GM18508 (cell line): Measurements from ENCODE around the gene RANBP17.

Experiments used
- ATAC-seq: cut with Tn5 transposase; IDR thresholded peaks from one replicate; pipeline ENCODE4 v1.9.1; 2021; ENCODE audit warnings: moderate number of reproducible peaks; ENCODE audit not compliant: insufficient read depth, unreplicated experiment

Gene RANBP17

DNA sequence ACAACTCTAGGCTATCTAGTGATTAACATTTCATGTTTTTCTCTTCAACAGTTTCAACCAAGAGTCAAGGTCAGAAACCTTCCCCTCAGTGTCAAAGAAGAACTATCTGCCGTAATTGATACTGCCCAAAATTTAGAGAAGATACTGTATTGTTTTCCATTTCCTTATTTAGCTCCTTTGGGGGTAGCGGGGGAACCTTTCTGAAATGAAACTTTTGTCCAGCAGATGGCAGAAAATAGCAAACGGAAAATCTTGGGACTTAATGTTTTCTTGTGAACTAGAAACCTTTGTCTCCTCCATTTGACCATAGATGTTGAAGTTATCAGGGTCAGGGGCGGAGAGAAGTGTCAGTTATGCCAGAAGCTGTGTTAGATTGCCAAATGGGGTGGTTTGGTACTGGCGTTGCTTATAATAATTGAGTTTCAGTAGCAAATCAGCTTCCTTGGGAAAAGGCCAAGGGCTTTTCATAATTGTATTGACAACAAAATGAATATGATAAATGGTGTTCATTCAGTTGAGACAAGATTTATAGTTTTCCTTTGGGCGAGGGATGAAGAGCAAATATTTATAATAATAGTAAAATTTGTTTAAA is 345.5 kb downstream of the RANBP17 start:
- ATAC-seq: no peak

DNA sequence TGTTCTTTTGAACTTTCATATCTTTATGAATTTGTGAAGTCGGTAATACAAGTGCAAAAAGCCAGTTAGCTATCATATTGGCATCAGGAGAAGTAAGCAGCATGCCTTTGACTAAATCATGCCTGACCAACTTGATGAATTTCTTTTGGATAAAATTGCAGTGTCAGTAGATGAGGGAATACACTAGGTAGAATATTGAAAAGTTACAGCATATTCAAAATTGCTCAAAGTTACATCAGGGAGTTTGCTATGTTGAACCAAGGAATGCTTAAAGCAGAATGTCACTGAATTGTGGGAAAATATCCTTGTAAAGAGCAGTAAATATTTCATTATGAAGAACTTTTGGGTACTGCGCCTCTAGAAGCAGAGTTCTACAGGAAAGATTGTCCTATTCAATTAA is 360.1 kb downstream of the RANBP17 start:
- no peak for ATAC-seq

DNA sequence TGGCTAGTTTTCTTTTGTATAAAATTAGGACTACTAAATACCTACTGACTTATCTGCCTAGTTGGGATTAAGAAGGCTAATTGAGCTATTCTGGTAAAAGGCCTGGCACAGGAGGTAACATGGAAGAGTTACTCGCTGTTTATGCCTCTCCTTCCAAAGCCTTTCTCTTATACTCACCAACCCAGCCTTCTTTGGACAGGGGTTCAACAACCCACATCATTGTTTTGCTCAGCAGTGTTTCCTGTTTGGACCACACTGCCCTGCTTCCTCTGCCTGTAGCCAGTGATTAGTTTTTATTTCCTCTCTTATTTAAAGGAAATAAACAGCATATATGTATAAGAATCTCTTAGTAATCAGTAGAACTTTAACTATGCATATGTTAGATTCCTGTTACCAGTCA is 362.1 kb downstream of the RANBP17 start:
- ATAC-seq: no peak

DNA sequence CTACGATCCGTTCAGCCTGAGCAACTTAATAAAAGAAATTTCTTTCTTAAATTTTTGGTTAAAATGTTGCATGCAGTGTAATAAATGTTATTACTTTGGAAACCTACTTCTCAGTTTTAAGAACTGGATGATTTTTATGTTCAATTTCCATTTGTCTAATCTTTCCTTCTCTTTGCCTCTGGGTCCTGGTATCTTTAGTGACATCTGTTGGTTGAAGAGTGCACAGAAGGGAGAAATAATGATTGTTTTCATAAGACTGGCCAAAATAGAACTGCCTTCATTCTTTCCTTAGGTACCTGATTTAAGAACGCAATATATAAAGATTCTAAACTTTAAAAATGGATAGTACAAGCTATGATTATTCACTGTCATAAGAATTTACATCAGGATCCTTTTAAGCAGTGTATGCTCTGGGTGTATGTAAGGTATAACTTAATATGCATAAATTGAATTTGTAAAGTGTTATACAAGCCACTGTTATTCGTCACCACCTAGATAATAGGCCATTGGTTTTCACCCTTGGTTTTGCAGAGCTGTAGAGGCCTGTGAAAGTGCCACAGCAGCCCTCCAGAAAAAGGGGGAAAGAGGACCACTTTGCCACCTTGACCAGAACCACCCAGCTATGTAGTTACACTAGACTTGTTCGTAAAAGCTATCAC is 364.4 kb downstream of the RANBP17 start:
- ATAC-seq: no peak

DNA sequence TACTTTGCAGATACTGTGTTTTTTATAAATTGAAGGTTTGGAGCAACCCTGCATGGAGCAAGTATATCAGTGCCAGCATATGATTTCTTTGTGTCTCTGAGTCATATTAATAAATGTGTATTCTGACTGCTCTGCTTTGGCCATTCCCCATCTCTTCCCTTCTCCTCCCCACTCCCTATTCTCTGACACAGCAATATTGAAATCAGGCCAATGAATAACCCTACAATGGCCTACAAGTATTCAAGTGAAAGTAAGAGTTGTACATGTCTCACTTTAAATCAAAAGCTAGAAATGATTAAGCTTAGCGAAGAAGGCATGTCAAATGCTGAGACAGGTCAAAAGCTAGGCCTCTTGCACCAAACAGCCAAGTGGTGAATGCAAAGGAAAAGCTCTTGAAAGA is 365.0 kb downstream of the RANBP17 start:
- no peak for ATAC-seq

DNA sequence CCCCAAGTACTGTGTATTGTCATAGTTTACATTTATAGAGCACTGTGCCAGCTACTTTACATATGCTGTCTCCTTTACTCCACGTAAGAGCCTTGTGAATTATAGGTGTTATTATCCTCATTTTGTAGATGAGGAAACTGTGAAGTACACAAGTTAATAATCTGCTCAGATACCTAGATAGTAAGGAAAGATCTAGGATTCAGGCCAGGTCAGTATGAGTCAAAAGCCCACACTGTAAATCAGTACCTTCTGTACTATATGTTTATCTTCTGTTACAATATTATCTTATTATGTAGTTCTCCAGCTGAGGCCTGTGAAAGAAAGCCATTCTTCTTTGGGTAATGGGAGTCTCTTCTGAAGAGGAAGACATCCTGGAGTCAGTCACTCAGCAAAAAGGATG is 374.8 kb downstream of the RANBP17 start:
- no peak for ATAC-seq

DNA sequence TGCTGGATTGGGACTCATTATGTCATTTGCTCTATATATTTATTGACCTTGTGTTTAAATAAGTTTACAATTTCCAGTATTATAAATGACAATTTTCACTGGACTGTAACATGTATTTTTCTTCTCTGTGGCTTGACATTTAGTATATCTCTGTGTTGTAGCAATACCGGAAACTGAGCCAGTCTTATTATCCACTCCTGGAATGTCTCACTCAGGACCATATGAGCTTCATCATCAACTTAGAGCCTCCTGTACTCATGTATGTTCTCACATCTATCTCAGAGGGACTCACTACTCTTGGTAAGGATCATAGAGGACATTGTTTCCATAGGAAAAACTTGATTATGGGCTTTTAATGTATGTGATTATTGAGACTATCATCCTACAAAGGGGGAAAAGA is 380.7 kb downstream of the RANBP17 start:
- ATAC-seq: no peak

DNA sequence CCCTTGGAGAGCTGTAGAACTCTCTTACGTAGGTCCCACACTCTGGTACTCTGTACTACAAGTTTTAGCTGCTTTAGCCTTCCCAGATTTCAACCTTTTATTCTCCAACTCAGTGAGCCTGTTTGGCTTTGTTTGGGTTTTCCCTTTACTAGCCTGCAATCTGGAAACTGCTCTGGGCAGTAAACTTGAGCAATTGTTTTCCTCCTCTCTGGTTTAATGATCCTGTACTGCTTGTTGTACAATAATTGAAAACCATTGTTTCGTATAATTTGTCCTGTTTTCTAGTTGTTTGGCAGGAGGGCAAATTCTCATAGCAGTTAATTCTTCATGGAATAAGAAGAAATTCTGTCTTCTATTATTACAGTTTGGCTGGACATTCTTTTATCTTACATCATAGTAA is 384.4 kb downstream of the RANBP17 start:
- no peak for ATAC-seq

DNA sequence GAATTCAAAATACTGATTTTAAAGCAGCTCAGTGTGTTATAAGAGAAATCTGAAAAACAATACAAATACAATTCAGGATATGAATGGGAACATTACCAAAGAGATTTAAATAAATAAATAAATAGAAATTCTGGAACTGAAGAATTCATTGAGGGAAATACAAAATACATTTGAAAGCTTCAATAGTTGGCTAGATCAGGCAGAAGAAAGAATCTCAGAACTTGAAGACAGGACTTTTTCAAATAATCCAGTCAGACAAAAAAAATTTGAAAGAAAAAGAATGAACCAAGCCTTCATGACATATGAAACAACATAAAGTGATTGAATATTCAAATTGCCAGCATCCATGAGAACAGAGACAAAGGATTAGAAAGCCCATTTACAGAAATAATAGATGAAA is 387.6 kb downstream of the RANBP17 start:
- ATAC-seq: no peak

DNA sequence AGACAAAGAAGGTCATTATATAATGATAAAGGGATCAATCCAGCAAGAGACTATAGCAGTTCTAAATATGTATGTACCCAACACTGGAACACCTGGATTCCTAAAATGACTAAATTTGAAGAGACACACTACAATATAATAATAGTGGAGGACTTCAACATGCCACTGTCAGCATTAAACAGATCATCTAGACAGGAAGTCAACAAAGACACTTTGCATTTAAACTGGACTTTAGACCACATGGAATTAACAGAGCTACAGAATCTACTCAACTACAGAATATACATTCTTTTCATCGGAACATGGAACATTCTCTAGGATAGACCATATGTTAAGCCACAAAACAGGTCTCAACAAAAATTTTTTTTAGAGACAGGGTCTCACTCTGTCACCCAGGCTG is 388.9 kb downstream of the RANBP17 start:
- no peak for ATAC-seq

DNA sequence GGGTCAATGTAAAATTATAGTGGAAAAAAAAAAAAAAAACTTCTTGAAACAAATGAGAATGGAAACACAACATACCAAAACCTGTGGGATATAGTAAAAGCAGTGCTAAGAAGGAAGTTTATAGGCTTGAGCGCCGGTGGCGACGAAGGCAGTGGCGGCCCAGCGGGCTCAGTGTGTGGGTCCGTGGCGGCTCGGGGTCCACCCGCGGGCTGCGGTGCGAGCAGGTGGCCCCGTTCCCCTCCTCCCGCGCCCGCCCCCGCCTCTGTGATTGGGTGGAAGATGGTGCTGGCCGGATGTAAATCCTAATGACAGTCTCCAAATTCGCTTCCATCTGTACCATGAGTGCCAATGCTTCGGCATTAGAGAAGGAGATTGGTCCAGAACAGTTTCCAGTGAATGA is 389.7 kb downstream of the RANBP17 start:
- no peak for ATAC-seq

DNA sequence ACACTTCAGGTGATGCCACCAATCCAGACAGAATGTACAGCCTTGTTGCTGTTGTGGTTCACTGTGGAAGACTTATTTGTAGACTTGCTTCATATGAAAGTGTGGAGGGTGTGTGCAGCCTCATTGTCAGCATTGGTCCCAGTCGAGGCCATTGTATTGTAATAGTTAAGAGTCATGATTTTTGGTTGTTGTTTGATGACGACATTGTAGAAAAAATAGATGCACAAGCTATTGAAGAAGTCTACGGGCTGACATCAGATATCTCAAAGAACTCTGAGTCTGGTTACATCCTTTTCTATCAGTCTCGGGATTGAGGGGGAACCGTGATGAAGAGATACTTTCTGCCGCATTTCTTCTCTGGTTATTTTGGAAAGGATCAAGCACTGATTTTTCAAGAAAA is 390.9 kb downstream of the RANBP17 start:
- no peak for ATAC-seq

DNA sequence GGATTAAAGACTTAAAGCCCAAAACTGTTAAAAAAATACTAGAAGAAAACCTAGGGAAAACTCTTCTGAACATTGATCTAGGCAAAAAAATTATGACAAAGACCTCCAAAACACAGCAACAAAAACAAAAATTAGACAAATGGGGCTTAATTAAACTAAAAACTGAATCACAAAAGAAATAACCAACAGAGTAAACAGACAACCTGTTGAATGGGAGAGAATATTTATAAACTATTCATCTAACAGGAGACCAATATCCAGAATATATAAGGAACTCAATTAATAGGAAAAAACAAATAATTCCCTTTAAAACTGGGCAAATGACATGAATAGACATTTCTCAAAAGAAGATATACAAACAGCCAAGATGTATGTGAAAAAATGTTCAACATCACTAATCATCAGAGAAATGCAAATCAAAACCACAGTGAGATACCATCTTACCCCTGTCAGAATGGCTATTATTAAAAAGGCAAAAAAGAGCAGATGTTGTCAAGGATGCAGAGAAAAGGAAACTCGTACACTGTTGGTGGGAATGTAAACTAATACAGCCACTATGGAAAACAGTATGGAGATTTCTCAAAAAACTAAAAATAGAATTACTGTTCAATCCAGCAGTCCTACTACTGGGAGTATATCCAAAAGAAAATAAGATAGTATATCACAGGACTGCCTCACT is 397.1 kb downstream of the RANBP17 start:
- ATAC-seq: no peak

DNA sequence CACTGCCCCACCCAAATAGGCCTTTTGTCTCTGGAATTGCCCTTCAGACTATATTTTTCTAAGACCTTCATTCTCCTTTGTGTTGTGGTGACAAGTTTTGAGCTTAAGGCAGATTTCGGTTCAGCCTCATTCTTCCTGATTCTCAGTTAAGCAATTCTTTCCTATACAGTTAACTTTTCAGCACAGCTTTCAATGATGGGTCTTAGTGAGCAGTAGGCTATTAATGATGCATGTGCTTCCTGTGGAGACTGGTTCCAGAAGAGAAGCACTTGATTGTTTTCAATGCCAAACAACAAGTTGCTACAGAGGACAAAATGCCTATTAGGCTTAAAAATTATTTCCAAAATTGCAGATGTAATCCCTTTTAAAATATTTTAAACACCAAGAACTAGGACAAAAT is 399.5 kb downstream of the RANBP17 start:
- ATAC-seq: no peak

DNA sequence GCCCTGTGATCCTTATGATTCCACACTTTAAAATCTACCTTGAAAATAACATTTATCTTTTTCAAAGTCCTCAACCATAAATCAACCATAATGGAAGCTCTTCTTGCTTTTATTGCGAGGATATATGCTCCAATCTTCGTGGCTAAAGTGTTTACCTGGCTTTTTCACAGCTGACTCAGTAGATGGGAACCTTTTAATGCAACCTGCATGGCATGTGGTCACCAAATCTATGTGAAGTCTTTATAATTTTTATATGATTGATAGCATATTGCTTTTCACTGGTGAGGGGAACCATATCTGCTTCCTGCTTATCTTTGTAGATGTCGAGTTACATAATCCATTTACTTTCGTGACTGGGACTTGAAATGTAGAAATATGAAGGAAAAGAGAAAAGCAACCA is 400.1 kb downstream of the RANBP17 start:
- no peak for ATAC-seq

DNA sequence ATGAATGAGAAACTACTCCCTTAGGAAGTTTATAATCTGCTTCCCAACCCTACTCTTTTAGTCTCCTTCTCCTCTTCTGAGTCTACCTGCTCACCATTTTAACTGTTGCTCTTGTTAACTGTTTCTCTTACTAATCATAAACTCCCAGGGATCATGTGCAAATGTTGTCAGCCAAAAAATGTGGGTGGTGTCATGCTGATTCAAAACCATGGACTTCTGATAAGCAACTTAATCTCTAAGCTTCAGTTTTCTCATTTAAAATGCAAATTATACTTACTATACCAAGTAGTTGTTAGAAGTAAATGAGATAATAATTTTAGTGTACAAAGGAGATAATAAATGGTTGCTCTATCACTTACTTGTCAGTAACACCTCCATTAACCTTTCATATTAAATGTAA is 401.4 kb downstream of the RANBP17 start:
- ATAC-seq: no peak

DNA sequence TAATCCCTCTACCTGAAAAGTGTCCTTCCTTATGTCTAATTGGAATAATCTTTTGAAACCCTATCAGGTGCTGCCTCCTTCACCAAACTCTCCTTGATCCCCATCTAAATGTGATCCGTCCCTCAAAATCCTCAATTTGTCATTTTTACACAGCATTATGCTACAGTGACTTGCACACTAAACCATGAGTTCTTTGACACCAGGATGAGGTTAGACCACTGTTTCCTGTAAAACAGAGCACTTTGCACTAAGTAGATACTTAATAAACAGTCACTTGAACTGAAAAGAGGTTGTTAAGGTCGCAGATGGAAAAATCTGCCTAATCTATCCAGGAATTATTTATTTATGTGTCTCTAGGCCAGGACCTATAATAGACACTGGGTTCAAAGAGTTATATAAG is 403.0 kb downstream of the RANBP17 start:
- no peak for ATAC-seq

DNA sequence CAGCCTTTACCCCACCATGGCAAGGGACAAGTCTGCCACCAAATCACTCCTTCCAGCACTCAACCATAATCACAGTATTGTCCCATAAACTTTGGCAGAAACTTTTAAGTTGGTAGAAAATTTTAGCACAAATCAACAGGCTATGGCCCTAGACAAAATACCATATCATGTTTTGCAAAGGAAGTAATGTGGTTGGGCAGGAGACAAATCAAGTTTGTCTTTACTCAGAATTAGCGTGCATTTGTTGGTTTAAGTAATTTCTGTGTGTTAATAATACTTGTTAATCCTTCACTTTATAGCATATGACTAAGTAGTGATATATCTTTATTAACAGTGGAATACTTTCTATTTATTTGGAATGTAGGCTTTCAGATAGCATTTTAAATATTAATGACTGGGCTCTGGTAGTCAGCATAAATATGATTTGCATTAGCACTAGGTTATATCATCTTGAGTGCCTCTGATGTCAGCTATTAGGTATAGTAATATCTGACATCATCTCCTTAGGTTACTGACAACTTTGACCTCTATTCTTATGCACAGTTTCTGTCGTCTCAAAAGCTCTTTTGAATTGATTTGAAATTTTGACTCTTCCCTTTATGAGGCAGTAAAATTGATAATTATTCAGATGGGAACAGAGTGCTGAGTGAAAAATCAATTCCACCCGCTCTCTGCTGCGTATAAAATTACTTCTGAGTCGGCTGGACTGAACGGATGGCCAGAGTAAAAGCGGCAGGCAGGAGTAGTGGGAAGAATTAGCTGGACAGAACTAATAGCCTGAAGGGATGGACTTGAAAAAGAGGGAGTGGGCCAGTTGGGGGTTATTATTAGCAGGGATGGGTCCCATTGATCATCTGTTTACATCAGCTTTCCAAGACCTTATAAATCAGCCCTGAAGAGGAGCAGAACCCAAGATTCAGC is 407.1 kb downstream of the RANBP17 start:
- ATAC-seq: no peak

DNA sequence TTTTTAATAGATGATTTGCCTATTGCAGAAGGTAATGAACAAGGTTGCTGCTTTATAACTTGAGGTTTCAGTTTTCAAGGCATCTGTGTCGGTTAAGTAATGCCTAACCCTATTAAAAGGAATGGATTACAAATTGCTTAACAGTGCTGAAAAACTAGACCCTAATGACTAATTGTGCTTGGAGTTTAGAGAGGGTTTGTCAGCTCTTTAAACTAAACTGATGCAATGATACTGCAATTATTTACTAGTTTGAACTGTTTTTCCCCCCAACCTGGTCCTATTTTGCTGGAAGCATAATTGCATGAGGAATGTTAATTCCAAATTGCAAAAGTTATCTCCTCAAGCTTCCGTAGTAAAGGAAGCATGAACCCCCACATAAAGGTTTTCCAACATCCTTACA is 407.9 kb downstream of the RANBP17 start:
- no peak for ATAC-seq

DNA sequence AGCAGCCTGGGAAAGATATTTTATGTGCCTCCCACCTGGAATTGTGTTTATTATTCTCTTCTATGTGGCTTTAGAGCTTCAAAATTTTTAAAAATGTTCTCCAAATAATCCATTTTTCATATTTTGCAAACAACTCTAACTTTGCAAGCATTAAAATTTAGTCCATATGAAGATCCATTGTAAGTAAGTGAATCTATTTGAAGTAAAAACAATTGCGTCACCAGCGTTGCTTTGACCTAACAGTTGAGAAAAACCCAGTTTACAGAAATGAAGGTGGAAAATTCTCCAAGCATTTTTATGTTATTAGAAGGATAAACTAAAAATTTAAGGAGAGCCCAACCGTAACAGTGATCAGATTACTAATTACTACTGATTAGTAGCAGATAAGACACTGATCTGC is 408.3 kb downstream of the RANBP17 start:
- ATAC-seq: no peak

DNA sequence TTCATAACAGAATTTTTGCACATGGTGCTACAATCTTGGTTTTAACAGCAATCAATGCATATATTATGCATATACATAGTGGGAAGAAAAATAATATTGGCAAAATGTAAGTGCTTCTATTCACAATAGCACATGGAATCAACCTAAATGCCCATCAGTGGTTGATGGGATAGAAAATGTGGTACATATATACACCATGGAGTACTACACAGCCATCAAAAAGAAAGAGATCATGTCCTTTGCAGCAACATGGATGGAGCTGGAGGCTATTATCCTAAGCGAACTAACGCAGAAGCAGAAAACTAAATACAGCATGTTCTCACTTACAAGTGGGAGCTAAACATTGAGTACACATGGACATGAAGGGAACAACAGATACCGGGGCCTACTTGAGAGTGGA is 410.0 kb downstream of the RANBP17 start:
- no peak for ATAC-seq
